ENCODE data around the gene GJA1. TPM values are rescaled to one million over a fixed set of nuclear protein-coding genes. Genes with fewer than 3 reads are reported as not detected.
"Not testable (repeated sequence)": the region's sequence is repeated elsewhere in the genome, so short reads cannot be mapped to it uniquely, and the experiment has no call there.

The GJA1 gene
- total and polyA plus RNA-seq, 4 donors: 0.32 to 2.8 (median 1.9) TPM

DNA sequence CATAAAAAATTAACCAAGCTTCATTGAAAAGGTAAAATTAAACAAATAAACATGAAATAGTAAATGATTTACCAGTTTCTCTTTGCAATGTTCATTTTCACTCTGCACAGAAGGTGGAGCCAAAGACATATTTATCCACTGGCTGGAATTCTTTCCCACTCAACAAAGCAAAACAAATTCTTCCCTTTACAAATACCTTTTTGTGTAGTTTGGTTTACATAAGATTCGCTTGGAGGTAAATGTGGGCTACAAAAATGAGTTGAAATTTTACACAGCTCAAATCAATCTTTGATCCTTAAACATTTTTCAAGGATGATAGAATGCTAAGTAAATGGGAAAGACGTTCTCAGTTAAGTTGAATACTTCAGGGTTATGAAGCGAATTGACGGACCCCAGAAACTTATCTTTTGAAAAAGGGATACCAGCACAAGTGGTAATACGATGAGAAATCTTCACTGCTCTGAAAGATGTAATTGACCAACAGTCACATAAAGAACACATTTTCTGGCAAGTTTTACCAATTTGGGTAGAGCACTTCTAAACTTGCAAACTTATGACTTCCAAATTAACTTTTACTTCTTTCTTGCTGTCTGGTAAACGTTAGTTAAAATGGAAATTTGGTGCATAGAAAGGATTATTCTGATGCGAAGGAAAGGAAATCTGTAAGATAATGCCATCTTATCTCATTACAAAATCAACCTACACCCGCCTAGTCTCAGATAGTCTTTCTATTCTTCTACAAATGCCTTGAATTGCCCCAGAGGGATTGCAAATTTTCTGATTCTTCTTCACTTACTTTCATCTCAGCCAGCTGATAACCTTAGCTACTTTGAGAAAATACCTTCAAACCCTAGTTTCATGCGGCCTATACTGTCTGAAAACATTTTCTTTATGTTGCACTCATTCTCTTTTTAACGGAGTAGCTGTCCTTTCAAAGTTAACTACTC lies 4.7 kb upstream of the GJA1 start:
- Histone ChIP-seq H3K4me1 (ENCODE audit: control insufficient read depth in 4 of 4, insufficient read depth in 4 of 4, low read length in 3 of 4) (peaks cover 0 to 3% (median 2%) of the 10 kb centered on the region in 4 donors), H3K9ac (ENCODE audit: low read depth in 1 of 2, low read length in 2 of 2) (peak overlapping the region in 1 of 2 donors; percentile 7), H3K9me3 (ENCODE audit: control insufficient read depth in 4 of 4, low read length in 3 of 4) (no peaks in the 10 kb centered on the region), H3K4me3 (ENCODE audit: low read depth in 1 of 3, low read length in 3 of 3) (no peak overlapping the region), H3K36me3 (ENCODE audit: control insufficient read depth in 4 of 4, insufficient read depth in 3 of 4, low read depth in 1 of 4, low read length in 3 of 4) (no peaks in the 10 kb centered on the region), H3K27ac (ENCODE audit: low read depth in 1 of 2, low read length in 2 of 2) (no peak overlapping the region), H3K27me3 (ENCODE audit: control insufficient read depth in 4 of 4, insufficient read depth in 4 of 4, low read length in 3 of 4) (no peaks in the 10 kb centered on the region)
- TF ChIP-seq YY1 (IDR thresholded peaks at IDR 0.05) (no peak), RAD21 (IDR thresholded peaks at IDR 0.05) (peak; percentile 88 to 95), RXRA (IDR thresholded peaks at IDR 0.05) (peak in 1 of 2 donors; percentile 43), FOXA2 (IDR thresholded peaks at IDR 0.05) (peak; percentile 12), EGR1 (IDR thresholded peaks at IDR 0.05; ENCODE audit: low read depth in 2 of 2) (no peak)
- TF ChIP-seq, protein P1, sequence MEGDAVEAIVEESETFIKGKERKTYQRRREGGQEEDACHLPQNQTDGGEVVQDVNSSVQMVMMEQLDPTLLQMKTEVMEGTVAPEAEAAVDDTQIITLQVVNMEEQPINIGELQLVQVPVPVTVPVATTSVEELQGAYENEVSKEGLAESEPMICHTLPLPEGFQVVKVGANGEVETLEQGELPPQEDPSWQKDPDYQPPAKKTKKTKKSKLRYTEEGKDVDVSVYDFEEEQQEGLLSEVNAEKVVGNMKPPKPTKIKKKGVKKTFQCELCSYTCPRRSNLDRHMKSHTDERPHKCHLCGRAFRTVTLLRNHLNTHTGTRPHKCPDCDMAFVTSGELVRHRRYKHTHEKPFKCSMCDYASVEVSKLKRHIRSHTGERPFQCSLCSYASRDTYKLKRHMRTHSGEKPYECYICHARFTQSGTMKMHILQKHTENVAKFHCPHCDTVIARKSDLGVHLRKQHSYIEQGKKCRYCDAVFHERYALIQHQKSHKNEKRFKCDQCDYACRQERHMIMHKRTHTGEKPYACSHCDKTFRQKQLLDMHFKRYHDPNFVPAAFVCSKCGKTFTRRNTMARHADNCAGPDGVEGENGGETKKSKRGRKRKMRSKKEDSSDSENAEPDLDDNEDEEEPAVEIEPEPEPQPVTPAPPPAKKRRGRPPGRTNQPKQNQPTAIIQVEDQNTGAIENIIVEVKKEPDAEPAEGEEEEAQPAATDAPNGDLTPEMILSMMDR (IDR thresholded peaks at IDR 0.05; ENCODE audit: low read depth, low read length, missing input control): peak; percentile 72
- 56% methylated on average over 10 of the region's 10 CpGs for WGBS
- no peak for DNase-seq (ENCODE audit: low spot score)

DNA sequence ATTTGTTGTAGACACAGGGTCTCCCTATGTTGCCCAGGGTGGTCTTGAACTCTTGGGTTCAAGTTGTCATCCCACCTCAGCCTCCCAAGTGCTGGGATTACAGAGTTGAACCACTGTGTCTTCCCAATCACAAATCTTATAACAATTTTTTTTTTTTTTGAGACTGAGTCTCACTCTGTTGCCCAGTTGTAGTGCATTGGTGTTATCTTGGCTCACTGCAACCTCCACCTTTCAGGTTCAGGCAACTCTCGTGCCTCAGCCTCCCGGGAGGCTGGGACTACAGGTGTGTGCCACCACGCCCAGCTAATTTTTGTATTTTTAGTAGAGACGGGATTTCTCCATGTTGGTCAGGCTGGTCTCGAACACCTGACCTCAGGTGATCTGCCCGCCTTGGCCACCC lies 3.7 kb upstream of the GJA1 start:
- not testable (repeated sequence) for H3K9me3 ChIP-seq (ENCODE audit: control insufficient read depth in 4 of 4, low read length in 3 of 4); DNase-seq (ENCODE audit: low spot score); H3K9ac ChIP-seq (ENCODE audit: low read depth in 1 of 2, low read length in 2 of 2); H3K4me1 ChIP-seq (ENCODE audit: control insufficient read depth in 4 of 4, insufficient read depth in 4 of 4, low read length in 3 of 4); H3K27ac ChIP-seq (ENCODE audit: low read depth in 1 of 2, low read length in 2 of 2); H3K4me3 ChIP-seq (ENCODE audit: low read depth in 1 of 3, low read length in 3 of 3); H3K36me3 ChIP-seq (ENCODE audit: control insufficient read depth in 4 of 4, insufficient read depth in 3 of 4, low read depth in 1 of 4, low read length in 3 of 4); H3K27me3 ChIP-seq (ENCODE audit: control insufficient read depth in 4 of 4, insufficient read depth in 4 of 4, low read length in 3 of 4)
- 93% methylated on average over 6 of the region's 6 CpGs for WGBS

DNA sequence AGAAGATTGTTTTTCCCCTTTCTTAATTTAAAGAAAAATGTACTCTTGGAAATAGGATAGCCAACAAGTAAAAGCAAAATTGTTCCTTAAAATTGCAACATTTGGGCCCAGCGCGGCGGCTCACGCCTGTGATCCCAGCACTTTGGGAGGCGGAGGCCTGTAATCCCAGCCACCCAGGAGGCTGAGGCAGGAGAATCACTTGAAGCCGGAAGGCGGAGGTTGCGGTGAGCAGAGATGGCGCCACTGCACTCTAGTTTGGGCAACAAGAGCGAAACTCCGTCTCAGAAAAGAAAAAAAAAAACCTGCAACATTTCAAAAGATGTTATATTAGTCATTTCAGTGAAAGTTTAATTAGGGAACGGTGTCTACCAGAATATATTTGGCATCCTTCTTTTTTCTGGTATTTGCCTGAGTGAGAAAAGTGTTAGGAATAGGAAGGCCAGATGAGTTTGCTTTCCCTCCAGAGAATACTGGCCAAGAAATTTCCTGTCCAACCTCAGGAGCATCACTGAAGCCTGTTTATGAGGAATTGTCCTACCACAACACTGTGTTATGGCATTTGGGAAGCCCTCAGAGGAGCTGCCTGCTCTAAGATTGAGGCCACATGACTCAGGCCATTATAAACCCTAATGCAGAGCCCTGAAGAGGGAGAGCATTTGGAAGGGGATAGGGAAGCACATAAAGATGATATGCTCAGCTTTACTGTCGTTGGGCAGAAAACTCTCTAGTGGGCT lies 1.2 kb upstream of the GJA1 start:
- Histone ChIP-seq H3K9me3 (ENCODE audit: control insufficient read depth in 4 of 4, low read length in 3 of 4) (no peaks in the 10 kb centered on the region), H3K9ac (ENCODE audit: low read depth in 1 of 2, low read length in 2 of 2) (no peak overlapping the region), H3K27me3 (ENCODE audit: control insufficient read depth in 4 of 4, insufficient read depth in 4 of 4, low read length in 3 of 4) (peaks cover 0 to 9% (median 2%) of the 10 kb centered on the region in 4 donors), H3K27ac (ENCODE audit: low read depth in 1 of 2, low read length in 2 of 2) (no peak overlapping the region), H3K4me1 (ENCODE audit: control insufficient read depth in 4 of 4, insufficient read depth in 4 of 4, low read length in 3 of 4) (peaks cover 4 to 20% (median 12%) of the 10 kb centered on the region in 4 donors), H3K36me3 (ENCODE audit: control insufficient read depth in 4 of 4, insufficient read depth in 3 of 4, low read depth in 1 of 4, low read length in 3 of 4) (no peaks in the 10 kb centered on the region), H3K4me3 (ENCODE audit: low read depth in 1 of 3, low read length in 3 of 3) (no peak overlapping the region)
- DNase-seq (ENCODE audit: low spot score): no peak
- 94% methylated on average over 13 of the region's 13 CpGs for WGBS
- TF ChIP-seq, protein P2, sequence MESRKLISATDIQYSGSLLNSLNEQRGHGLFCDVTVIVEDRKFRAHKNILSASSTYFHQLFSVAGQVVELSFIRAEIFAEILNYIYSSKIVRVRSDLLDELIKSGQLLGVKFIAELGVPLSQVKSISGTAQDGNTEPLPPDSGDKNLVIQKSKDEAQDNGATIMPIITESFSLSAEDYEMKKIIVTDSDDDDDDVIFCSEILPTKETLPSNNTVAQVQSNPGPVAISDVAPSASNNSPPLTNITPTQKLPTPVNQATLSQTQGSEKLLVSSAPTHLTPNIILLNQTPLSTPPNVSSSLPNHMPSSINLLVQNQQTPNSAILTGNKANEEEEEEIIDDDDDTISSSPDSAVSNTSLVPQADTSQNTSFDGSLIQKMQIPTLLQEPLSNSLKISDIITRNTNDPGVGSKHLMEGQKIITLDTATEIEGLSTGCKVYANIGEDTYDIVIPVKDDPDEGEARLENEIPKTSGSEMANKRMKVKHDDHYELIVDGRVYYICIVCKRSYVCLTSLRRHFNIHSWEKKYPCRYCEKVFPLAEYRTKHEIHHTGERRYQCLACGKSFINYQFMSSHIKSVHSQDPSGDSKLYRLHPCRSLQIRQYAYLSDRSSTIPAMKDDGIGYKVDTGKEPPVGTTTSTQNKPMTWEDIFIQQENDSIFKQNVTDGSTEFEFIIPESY (IDR thresholded peaks at IDR 0.05): no peak
- no peak for TF ChIP-seq YY1 (IDR thresholded peaks at IDR 0.05)
- TF ChIP-seq, protein P3, sequence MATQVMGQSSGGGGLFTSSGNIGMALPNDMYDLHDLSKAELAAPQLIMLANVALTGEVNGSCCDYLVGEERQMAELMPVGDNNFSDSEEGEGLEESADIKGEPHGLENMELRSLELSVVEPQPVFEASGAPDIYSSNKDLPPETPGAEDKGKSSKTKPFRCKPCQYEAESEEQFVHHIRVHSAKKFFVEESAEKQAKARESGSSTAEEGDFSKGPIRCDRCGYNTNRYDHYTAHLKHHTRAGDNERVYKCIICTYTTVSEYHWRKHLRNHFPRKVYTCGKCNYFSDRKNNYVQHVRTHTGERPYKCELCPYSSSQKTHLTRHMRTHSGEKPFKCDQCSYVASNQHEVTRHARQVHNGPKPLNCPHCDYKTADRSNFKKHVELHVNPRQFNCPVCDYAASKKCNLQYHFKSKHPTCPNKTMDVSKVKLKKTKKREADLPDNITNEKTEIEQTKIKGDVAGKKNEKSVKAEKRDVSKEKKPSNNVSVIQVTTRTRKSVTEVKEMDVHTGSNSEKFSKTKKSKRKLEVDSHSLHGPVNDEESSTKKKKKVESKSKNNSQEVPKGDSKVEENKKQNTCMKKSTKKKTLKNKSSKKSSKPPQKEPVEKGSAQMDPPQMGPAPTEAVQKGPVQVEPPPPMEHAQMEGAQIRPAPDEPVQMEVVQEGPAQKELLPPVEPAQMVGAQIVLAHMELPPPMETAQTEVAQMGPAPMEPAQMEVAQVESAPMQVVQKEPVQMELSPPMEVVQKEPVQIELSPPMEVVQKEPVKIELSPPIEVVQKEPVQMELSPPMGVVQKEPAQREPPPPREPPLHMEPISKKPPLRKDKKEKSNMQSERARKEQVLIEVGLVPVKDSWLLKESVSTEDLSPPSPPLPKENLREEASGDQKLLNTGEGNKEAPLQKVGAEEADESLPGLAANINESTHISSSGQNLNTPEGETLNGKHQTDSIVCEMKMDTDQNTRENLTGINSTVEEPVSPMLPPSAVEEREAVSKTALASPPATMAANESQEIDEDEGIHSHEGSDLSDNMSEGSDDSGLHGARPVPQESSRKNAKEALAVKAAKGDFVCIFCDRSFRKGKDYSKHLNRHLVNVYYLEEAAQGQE (IDR thresholded peaks at IDR 0.05): no peak
- no peak for TF ChIP-seq EGR1 (IDR thresholded peaks at IDR 0.05; ENCODE audit: low read depth in 2 of 2)
- TF ChIP-seq, protein P4, sequence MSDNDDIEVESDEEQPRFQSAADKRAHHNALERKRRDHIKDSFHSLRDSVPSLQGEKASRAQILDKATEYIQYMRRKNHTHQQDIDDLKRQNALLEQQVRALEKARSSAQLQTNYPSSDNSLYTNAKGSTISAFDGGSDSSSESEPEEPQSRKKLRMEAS (IDR thresholded peaks at IDR 0.05): no peak
- no peak for TF ChIP-seq FOXA1 (IDR thresholded peaks at IDR 0.05)
- TF ChIP-seq, protein P5, sequence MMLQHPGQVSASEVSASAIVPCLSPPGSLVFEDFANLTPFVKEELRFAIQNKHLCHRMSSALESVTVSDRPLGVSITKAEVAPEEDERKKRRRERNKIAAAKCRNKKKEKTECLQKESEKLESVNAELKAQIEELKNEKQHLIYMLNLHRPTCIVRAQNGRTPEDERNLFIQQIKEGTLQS (IDR thresholded peaks at IDR 0.05): no peak
- TF ChIP-seq JUND (IDR thresholded peaks at IDR 0.05): no peak
- no peak for TF ChIP-seq RAD21 (IDR thresholded peaks at IDR 0.05)
- TF ChIP-seq TAF1 (conservative IDR thresholded peaks at IDR 0.05): no peak
